H7 (cell line): Measurements from ENCODE around the gene WNT11. TPM values are rescaled to one million over a fixed set of nuclear protein-coding genes. Genes with fewer than 3 reads are reported as not detected.

ENCODE experiments used
- DNase-seq: peaks from one replicate; pipeline ENCODE4 v3.0.0; 2012
- H3K27me3 ChIP-seq: 2 replicates; pipeline ENCODE4 v1.6.0; 2011; ENCODE audit warnings: mild to moderate bottlenecking, low read length; ENCODE audit not compliant: control insufficient read depth, insufficient read depth
- H3K36me3 ChIP-seq: replicated peaks from 2 replicates; pipeline ENCODE4 v1.5.1; 2011; ENCODE audit warnings: low read length; ENCODE audit not compliant: control insufficient read depth, insufficient read depth
- H3K4me3 ChIP-seq: 2 replicates; pipeline ENCODE4 v1.5.1; 2011; ENCODE audit warnings: low read depth, mild to moderate bottlenecking, control low read depth, low read length, moderate library complexity; ENCODE audit not compliant: insufficient read depth
- total RNA-seq: library from RNA; depleted of rRNA; stranded (reverse); fragments of >200 nt; shearing (Covaris generic); gene quantifications from 2 replicates; pipeline ENCODE4 v1.2.3, GENCODE V29; 2014

Gene WNT11
- total RNA-seq, 1 experiment from 2014 or later: 1.0 TPM

DNA sequence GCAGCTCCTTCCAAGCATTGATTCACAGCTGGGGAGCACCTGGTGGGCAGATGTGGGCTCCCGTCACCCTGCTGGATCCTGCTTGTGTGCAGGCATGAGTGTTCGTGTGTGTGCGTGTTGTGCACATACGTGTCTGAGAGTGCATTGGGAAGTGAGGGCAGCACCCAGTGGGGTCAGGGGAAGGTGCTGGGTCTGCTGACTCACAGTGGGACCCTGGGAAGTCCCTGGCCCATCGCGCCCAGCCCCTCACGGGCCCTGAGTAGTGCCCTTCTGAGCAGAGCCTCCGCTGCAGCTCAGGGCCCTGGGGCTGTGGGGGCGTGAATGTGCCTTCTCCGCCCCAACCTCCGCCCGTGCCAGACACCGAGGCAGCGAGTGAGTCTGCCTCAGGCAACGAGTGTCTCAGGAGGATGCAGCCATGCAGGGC, 36.8 kb downstream of the WNT11 start:
- Histone ChIP-seq H3K27me3 (peaks cover 9% of the 10 kb centered on the region; the same call in 1 of the 2 replicates), H3K4me3 (no peak overlapping the region), H3K36me3 (no peaks in the 10 kb centered on the region)
- DNase-seq: no peak

DNA sequence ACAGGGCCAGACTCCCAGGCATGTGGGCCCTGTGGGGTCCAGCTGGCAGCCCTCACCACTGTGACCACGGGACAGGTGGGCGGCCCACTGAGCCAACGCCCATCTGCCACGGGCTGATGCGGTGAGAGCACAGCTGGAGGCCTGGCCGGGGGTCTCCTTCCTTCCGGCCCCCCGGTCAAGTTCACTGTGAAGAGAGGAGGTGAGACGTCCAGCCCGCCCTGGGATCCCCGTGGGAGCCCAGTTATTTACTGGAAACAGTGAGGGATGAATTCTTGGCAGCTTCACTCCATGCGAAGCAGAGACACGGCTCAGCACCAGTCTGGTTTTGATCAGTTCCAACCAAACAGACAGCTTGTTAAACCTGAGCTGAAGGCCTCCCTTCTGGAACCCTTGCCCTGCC, 38.7 kb downstream of the WNT11 start:
- H3K36me3 ChIP-seq: no peaks in the 10 kb centered on the region
- no peak overlapping the region for H3K4me3 ChIP-seq
- peaks cover 9% of the 10 kb centered on the region; the same call in 1 of the 2 replicates for H3K27me3 ChIP-seq
- DNase-seq: no peak

DNA sequence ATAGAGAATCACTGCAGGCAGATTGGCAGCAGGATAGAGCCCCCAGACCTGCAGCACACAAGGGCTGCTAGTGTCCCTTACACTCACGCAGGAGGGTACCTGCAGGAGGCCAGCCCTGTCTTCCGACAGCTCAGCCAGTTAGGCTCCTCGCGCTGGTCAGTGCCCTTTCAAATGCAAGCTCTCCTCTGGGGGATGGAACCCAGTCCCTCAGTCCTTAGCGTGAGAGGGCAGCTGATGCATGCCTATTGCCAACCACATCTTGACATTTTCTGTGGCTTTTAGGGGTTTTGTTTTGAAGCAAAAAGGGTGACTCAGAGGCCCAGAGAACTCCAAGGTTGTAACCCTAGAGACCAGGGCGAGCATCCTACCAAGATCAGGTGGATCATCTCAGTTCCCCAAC, 40.0 kb downstream of the WNT11 start:
- peak; percentile 90 for DNase-seq
- H3K36me3 ChIP-seq: no peaks in the 10 kb centered on the region
- H3K27me3 ChIP-seq: peaks cover 9% of the 10 kb centered on the region; the same call in 1 of the 2 replicates
- H3K4me3 ChIP-seq: no peak overlapping the region

DNA sequence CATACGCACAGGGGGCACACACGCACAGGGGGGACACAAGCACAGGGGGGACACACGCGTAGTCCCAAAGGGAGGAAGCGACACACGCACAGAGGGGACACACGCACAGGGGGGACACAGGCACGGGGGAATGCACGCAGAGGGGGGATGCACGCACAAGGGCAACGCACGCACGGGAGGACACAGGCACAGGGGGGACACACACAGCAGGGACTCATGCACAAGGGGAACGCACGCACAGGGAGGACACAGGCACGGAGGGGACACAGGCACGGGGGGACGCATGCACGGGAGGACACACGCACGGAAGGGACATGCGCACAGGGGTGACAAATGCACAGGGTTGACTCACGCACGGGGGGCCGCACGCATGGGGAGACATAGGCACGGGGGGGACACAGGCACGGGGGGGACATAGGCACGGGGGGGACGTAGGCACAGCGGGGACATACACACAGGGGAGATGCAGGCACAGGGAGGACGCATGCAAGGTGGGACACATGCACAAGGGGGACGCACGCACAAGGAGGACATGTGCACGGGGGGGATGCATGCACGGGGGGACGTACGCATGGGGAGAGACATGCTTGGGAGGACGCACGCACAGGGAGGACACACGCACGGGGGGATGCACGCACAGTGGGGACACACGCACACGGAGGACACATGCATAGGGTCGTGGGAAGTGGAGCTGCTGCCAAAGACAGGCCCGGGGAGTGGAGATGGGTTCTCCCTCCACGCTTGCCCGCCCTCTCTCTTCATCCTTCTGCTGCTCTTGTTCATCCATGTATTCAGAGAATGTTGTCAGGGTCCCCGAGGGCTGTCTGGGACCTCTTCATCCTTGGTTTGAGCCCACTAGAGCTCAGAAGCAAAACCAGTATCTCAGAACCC, 41.2 kb downstream of the WNT11 start:
- Histone ChIP-seq H3K4me3 (no peak overlapping the region), H3K36me3 (no peaks in the 10 kb centered on the region), H3K27me3 (peaks cover 9% of the 10 kb centered on the region; the same call in 1 of the 2 replicates)
- DNase-seq: no peak

DNA sequence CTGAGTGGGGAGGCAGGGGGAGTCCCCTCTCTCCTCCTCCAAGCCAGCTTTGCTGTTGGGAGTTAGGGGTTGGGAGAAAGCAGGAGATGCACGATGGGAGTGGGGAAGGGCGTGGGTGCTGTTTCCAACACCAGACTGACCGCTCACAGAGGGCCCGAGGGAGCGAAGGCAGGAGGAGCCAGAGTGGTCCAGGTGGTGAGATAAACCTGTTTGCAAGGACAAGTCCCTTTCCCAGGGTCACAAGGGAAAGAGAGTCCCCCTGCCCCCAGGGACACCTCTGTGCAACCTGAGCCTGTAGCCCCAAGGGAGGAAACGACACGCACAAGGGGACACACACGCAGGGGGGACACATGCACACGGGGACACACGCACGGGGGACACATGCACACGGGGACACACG, 42.2 kb downstream of the WNT11 start:
- Histone ChIP-seq H3K27me3 (peaks cover 9% of the 10 kb centered on the region; the same call in 1 of the 2 replicates), H3K4me3 (no peak overlapping the region), H3K36me3 (no peaks in the 10 kb centered on the region)
- no peak for DNase-seq

DNA sequence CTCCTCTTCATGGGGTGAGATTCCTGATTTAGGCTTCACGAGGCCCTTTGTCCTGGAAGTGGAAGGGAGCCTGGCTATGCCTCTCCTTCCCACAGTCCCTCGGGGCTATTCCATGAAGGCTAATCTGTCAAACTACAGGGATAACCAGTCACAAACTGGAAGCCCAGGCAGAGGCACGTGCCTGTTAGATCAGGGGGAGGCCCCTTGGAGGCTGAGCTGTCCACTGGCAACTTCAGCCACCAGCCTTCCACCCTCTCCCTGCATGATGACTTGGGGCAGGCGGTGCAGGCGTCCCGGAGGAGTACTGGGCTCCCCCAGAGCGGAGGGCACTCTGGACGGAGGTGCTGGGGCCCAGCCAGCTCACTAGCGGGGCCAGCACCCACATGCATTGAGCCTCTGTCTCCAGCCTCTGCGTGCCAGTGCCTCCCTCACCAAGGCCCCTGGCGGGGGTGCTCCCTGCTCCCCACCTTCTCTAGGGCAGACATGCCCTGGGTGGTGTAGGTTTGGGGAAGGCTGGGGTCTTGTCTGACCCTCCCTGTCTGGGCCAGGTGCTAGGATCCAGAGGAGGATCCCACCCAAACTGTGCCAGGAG, 42.9 kb downstream of the WNT11 start:
- DNase-seq: no peak
- Histone ChIP-seq H3K36me3 (no peaks in the 10 kb centered on the region), H3K4me3 (no peak overlapping the region), H3K27me3 (peaks cover 9% of the 10 kb centered on the region; the same call in 1 of the 2 replicates)

DNA sequence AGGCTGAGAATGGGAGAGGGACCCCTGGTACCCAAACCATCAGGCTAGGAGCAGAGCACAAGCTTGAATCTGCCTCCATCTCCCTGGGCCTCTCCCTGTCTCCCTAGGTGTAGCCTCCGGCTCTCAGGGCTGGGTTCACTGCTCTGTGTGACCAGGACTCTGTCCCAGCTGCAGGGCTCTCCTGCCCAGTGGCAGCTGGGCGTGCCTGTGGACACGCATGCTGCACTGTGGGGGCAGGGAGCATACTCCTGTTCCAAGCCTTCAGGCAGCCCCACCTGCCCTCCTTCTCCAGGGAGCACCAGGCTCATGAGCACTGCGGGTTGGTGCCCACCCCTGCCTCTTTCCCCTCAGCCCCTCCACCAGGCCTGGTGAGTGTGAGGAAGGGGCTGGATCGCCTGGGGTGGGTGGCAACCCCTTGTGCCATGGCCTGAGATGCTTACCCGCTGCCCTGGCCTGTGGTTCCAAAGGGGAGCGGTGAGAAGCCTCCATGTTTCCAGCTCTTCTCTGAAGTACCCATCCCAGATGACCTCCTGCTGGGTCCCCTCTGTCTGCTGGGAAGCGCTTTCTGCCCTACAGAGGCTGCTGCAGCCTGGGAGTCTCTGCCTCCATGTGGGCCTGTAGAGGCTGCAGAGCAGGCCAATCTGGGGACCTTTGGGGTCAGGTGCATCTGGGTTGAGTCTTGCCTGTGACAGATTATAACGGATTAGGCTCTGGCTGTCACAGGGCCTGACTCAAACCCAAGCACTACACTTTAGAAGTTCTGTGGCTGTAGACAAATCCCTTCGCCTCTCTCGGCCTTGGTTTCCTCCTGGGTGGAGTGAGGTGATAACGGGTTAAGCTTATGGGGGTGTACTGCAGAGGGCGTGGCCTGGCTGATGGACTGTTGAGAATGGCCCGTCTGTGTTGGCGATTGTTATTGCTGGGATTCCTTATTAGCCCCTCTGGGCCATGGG, 43.7 kb downstream of the WNT11 start:
- peaks cover 9% of the 10 kb centered on the region; the same call in 1 of the 2 replicates for H3K27me3 ChIP-seq
- no peaks in the 10 kb centered on the region for H3K36me3 ChIP-seq
- no peak overlapping the region for H3K4me3 ChIP-seq
- peak; percentile 74 for DNase-seq

DNA sequence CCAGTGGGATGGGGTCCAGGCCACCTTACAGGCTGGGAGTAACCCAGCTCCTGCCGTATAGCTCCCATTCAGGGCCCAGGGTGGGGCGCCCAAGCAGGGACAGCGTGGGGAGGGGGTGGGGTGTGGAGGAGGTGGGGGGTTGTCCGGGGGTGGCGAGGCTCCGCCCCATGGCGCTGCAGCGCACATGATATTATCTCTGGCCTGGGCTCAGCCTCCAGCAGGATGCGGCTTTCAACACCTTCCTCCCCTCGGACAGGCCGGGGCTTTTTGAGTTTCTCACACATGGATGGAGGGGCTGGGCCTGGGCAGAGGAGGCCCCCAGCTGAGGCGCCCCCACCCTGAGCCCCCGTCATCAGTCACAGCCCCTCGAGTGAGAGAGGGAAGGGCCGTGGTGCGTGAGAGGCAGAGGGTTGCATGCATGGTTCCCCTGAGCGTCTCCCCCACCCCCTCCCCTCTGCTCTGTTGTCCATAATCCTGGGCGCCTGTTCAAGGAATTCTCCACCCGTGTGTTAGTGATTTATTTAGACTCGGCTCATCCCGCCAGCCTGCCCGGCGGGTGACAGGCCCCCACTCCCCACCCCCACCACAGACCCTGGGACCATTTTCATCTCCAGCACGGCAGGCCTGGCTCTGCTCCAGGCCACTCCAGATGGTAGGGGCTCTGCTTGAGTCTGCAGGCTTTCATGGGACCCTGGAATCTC, 44.9 kb downstream of the WNT11 start:
- DNase-seq: peak; percentile 75
- H3K4me3 ChIP-seq: no peak overlapping the region
- no peaks in the 10 kb centered on the region for H3K36me3 ChIP-seq

DNA sequence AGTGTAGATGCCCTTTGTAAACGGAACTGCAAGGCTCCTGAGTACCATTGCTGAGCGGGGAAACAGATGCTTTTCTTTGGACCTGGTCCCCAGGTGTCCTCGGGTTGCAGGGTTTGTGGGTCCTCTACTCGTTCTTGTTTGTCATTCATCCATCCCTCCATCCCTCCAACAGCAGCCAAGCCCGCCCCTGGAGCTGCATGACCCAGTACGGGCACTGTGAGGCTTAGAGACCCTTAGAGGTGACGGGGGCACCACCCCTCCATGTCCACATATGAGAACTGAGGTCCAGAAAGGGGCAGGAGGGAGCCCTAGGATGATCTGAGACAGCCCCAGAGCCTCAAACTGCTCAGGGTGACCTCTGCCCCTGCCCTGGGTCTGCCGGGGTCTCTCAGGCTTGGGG, 45.4 kb downstream of the WNT11 start:
- H3K36me3 ChIP-seq: no peaks in the 10 kb centered on the region
- no peak for DNase-seq
- 0 out of 2 replicates have a peak, but pooled peaks cover 2% of the 10 kb centered on the region for H3K27me3 ChIP-seq
- H3K4me3 ChIP-seq: no peak overlapping the region

More for the DNA sequence above, 44.9 kb downstream of the WNT11 start:
- H3K27me3 ChIP-seq: peaks cover 5% of the 10 kb centered on the region; the same call in 1 of the 2 replicates

DNA sequence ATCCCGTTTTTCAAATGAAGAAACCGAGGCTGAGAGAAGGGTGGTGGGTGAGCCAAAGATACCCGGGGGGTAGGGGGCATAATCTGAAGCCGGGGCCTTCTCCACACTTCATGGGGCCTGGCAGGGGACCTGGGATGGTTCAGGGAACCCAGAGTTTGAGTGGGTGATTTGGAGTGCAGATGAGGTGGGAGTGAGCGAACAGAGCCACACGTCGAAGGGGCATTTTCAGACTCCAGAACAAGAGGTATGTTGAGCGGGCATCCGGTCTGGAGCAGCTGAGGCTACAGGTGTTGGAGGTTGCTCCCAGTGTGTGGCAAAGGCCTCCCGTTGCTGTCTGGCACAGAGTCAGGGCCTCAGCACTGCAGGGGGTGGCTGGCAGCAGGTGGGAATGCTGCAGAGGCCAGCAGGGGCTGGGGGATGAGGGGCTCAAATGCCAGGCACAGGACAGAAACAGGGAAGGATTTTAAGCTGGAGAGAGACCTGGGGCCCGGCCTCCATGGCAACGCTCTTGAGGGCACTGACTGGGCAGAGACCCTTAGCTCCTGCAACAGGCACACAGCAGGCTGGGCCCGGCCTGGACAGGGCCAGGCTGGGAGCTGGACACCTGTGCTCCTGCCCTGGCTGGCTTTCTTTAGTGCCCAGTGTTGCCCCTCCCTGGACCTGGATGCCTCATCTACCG, 46.2 kb downstream of the WNT11 start:
- peak; percentile 68 for DNase-seq
- Histone ChIP-seq H3K27me3 (no peaks in the 10 kb centered on the region), H3K36me3 (no peaks in the 10 kb centered on the region), H3K4me3 (no peak overlapping the region)

DNA sequence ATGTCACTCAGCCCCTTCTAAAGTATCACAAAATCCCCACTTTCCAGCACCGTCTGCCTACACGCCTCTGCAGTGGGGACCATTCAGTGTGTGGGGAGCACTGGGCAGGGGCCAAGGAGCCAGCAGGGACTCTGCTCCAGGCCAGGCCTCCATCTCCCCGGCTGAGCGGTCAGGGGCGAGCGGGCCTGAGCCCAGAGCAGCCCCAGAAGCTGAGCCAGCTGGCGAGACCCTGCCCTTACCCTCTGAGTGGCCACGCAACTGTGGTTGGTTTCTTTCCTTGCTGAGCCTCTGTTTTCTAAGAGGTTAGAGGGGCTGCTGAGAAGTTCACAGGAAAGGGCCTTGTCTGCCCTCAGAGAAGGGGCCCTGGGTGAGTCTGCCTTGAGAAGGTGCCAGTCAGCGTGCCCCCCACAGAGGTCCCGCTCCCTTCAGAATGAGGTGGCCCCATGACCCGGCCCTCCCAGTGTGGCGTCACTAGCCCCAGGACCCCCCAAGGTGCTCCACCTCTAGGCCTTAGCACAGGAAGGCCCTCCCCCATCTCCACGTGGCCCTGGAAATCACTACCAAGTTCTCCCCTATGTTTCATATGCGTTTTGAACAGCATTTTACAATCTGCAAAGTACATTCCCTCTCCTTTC, 46.9 kb downstream of the WNT11 start:
- Histone ChIP-seq H3K36me3 (no peaks in the 10 kb centered on the region), H3K27me3 (no peaks in the 10 kb centered on the region), H3K4me3 (no peak overlapping the region)
- peak; percentile 46 for DNase-seq

DNA sequence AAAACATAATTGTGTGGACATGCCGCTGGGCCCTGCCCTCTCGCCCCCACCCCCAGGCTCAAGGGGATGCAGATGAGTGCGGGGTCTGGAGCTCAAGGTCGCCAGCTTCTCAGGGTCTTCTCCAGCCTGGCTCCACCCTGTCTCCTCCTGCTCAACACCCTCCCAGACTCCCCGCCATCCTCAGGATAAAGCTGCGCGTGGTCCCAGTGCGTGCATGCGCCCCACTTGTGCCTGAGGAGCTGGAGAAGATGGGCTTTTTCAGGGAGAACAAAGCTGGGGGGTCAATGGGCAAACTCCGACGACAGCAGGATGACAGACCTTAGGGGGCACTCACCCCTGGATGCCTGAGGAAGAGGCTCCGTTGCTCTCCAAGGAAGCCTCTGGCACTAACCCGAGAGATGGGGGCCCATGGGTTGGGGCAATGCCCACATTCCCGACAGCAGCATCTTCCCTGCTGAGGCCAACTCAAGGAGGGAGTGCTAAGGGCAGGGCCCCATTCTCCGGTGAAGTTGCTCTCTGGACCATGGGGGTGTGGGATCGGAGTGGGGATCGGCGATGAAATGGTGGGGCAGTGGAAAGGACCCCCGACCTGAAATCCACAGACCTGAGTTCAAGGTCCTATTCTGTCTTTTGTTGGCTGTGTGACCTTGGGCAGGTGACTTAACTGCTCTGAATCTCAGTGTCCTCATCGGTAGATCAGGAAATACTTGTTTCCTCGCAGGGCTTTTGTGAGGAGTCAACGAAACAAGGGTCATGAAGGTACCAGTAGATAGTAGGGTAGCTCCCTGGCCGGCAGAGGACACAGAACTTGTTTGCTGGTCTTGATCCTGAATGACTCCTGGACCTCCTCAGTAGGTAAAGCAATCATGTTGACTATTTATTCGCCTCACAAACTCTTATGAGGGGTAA, 47.7 kb downstream of the WNT11 start:
- Histone ChIP-seq H3K36me3 (no peaks in the 10 kb centered on the region), H3K27me3 (no peaks in the 10 kb centered on the region), H3K4me3 (no peak overlapping the region)
- DNase-seq: peak; percentile 34
